ENCODE results near the gene FGF1.

The FGF1 gene

GRCh38 chr5:142722146-142722545 is 36.3 kb upstream of the FGF1 start:
- no peak for TF ChIP-seq CTCF (IDR thresholded peaks at IDR 0.05; ENCODE audit: insufficient read depth, missing control alignments)
- FAIRE-seq = no peak
- DNase-seq (ENCODE audit: insufficient read length, low spot score) = no peak

GRCh38 chr5:142720641-142721271 is 34.9 kb upstream of the FGF1 start:
- no peak for DNase-seq (ENCODE audit: insufficient read length, low spot score)
- FAIRE-seq = no peak

GRCh38 chr5:142719836-142720370 is 34.0 kb upstream of the FGF1 start:
- no peak for TF ChIP-seq CTCF (IDR thresholded peaks at IDR 0.05; ENCODE audit: insufficient read depth, missing control alignments)

More at GRCh38 chr5:142720641-142721271, 34.9 kb upstream of the FGF1 start:
- TF ChIP-seq CTCF (IDR thresholded peaks at IDR 0.05; ENCODE audit: insufficient read depth, missing control alignments) = no peak

GRCh38 chr5:142717582-142718215 is 31.8 kb upstream of the FGF1 start:
- FAIRE-seq (no peak), DNase-seq (ENCODE audit: insufficient read length, low spot score) (no peak)
- peak; percentile 24 for TF ChIP-seq CTCF (IDR thresholded peaks at IDR 0.05; ENCODE audit: insufficient read depth, missing control alignments)

More at GRCh38 chr5:142719836-142720370, 34.0 kb upstream of the FGF1 start:
- DNase-seq (ENCODE audit: insufficient read length, low spot score) (no peak), FAIRE-seq (no peak)

- FAIRE-seq (no peak), DNase-seq (ENCODE audit: insufficient read length, low spot score) (no peak)
- peak; percentile 46 for TF ChIP-seq CTCF (IDR thresholded peaks at IDR 0.05; ENCODE audit: insufficient read depth, missing control alignments)
Observed at GRCh38 chr5:142716963-142717362, 31.1 kb upstream of the FGF1 start.

- FAIRE-seq (no peak), DNase-seq (ENCODE audit: insufficient read length, low spot score) (no peak)
- no peak for TF ChIP-seq CTCF (IDR thresholded peaks at IDR 0.05; ENCODE audit: insufficient read depth, missing control alignments)
Observed at GRCh38 chr5:142715291-142715690, 29.4 kb upstream of the FGF1 start.

Measured in D721Med (cell line).